ENCODE data around the gene INAFM1.

Gene INAFM1

DNA sequence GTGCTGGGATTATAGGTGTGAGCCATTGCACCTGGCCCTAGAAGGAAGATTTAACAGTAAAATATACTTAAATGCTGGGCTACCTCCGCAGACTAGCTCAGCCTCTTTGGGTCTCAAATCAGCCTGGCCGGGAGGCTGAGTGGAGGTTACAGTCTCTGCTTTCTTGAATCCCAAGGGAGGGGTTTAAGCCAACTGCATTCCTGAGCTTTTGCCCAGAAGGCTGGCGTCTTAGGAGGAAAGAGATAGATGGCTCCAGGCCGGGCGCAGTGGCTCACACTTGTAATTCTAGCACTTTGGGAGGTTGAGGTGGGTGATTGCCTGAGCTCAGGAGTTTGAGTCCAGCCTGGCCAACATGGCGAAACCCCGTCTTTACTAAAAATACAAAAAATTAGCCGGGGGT lies 34.4 kb downstream of the INAFM1 start:
- TF ChIP-seq, protein P1, sequence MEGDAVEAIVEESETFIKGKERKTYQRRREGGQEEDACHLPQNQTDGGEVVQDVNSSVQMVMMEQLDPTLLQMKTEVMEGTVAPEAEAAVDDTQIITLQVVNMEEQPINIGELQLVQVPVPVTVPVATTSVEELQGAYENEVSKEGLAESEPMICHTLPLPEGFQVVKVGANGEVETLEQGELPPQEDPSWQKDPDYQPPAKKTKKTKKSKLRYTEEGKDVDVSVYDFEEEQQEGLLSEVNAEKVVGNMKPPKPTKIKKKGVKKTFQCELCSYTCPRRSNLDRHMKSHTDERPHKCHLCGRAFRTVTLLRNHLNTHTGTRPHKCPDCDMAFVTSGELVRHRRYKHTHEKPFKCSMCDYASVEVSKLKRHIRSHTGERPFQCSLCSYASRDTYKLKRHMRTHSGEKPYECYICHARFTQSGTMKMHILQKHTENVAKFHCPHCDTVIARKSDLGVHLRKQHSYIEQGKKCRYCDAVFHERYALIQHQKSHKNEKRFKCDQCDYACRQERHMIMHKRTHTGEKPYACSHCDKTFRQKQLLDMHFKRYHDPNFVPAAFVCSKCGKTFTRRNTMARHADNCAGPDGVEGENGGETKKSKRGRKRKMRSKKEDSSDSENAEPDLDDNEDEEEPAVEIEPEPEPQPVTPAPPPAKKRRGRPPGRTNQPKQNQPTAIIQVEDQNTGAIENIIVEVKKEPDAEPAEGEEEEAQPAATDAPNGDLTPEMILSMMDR (IDR thresholded peaks at IDR 0.05; ENCODE audit: extremely low read depth, missing control alignments): no peak
- DNase-seq (ENCODE audit: low spot score): no peak

DNA sequence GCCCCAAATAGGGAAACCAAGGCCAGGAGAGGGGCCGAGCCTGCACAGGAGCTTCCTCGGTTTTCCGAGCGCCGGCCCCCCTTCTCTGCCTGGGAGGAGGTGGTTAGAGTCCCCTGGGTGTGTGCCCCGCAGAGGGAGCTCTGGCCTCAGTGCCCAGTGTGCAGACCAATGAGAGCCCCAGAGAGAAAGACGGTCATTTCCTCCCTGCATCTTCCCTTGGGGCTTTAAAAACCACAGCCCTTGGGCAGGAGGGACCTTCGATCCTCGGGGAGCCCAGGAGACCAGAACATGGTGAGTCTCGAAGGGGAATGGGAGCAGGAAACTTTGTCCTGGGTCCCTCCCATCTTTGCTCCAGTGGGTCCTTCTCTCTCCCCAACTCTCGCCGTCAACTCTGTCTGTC lies 34.9 kb downstream of the INAFM1 start, which contains the start of gene C5AR1:
C5AR1 (plus strand) TSS at position 254 of the 400 bp plus-strand sequence; CDS start at position 289, 35 bp downstream.
- DNase-seq (ENCODE audit: low spot score): no peak
- TF ChIP-seq, protein P1 (IDR thresholded peaks at IDR 0.05; ENCODE audit: extremely low read depth, missing control alignments): no peak

DNA sequence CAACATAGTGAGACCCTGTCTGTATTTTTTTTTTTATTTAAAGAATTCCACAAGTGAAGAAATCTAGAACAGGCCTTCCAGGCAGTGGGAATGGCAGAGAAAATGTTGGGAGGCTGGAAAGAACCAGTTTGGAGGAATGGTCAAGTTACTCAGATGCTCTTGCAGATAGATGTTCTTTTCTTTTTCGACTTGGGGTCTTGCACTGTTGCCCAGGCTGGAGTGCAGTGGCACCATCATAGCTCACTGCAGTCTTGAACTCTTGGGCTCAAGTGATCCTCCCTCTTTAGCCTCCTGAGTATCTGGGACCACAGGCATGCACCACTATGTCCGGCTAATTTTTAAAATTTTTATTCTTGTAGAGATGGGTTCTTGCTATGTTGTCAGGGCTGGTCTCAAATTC lies 35.6 kb downstream of the INAFM1 start:
- DNase-seq (ENCODE audit: low spot score): no peak
- TF ChIP-seq, protein P1 (IDR thresholded peaks at IDR 0.05; ENCODE audit: extremely low read depth, missing control alignments): no peak

DNA sequence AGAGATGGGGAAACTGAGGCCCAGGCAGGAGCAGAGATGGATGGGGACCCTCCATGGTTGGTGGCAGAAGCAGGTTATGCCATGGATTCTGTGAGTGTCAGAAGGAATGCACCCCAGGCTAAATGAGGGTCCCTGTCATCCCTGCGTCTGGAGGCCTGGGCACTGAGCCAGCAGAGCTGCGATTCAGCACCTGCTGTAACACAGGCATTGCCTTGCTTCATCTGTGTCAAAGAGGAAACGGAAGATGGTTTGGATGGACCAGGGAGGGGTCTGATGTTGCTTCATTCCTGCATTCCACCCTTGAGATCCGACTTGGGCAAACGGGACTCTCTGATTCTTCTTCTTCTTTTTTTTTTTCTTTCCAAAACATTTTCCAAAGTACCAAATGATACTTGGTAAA lies 36.1 kb downstream of the INAFM1 start:
- DNase-seq (ENCODE audit: low spot score): no peak
- TF ChIP-seq, protein P1 (IDR thresholded peaks at IDR 0.05; ENCODE audit: extremely low read depth, missing control alignments): no peak

GRCh38 chr19:47312366-47313006 lies 37.8 kb downstream of the INAFM1 start:
- DNase-seq (ENCODE audit: low spot score): no peak
- TF ChIP-seq, protein P1 (IDR thresholded peaks at IDR 0.05; ENCODE audit: extremely low read depth, missing control alignments): no peak

DNA sequence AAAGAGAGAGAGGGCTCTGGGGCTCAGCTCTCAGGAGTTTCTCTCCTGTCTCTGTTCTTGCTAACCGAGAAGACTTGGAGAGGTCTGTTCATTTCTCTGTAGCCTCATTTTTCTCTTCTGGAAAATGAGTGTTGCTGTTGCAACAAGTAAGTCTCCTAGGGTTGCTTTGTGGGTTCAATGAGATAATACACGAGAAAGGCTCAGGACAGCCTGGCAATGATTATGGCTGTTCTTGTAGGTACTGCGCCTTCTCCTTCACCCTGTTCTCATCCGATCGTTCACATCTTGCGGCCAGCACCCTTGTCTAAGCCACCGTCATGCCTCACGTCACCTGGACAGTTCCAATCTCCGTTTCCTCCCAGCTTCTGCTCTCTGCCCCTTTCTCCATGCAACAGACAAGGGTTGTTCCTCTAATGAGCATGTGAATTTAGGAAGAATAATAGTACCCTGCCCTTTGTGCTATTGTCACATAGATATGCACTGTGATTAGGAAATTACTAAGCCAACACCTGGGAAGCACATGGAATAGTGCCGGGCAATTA lies 39.1 kb downstream of the INAFM1 start:
- DNase-seq (ENCODE audit: low spot score): no peak

More for the DNA sequence above, 39.1 kb downstream of the INAFM1 start:
- TF ChIP-seq, protein P1 (IDR thresholded peaks at IDR 0.05; ENCODE audit: extremely low read depth, missing control alignments): no peak
